K562 (cell line): ENCODE results near the gene TRMT2A. TPM values are rescaled to one million over a fixed set of nuclear protein-coding genes. Genes with fewer than 3 reads are reported as not detected.
A peak's percentile ranks its signal among the peaks of the same experiment; 100 is the strongest.

Experiments used
- DACH1 ChIP-seq: fragments of 450-650 bp; IDR thresholded peaks from 2 replicates; pipeline ENCODE4 v1.6.1; 2018; ENCODE audit not compliant: partially characterized antibody
- EWSR1 ChIP-seq: fragments of 450-650 bp; IDR thresholded peaks from 2 replicates; pipeline ENCODE4 v1.6.1; 2018; ENCODE audit warnings: borderline replicate concordance, mild to moderate bottlenecking, low read depth, moderate library complexity; ENCODE audit not compliant: partially characterized antibody
- HDGF ChIP-seq: fragments of 450-650 bp; IDR thresholded peaks from 2 replicates; pipeline ENCODE4 v1.6.1; 2016
- KAT2B ChIP-seq: IDR thresholded peaks from one replicate; pipeline ENCODE4 v1.6.1; 2012; ENCODE audit warnings: low read depth, mild to moderate bottlenecking, control low read depth, inconsistent platforms, low read length, moderate library complexity
- KAT8 ChIP-seq: fragments of 450-650 bp; IDR thresholded peaks from 2 replicates; pipeline ENCODE4 v1.6.1; 2016; ENCODE audit warnings: low read depth, mild to moderate bottlenecking
- NCOA1 ChIP-seq: fragments of 450-650 bp; IDR thresholded peaks from 2 replicates; pipeline ENCODE4 v1.6.1; 2016; ENCODE audit warnings: low read depth
- NR2C1 ChIP-seq, 2 experiments: fragments of 450-650 bp; IDR thresholded peaks; 2 replicates each; pipeline ENCODE4 v1.6.1; 2017; ENCODE audit warnings: mild to moderate bottlenecking in 2 of 2, antibody characterized with exemption in 1 of 2, inconsistent platforms in 1 of 2, missing compliant biosample characterization in 1 of 2, missing genetic modification characterization in 1 of 2
- PRDM10 ChIP-seq: fragments of 450-650 bp; IDR thresholded peaks from 2 replicates; pipeline ENCODE4 v1.6.1; 2018; ENCODE audit not compliant: partially characterized antibody
- PTBP1 ChIP-seq: fragments of 200-400 bp; formaldehyde crosslinking; IDR thresholded peaks from 2 replicates; pipeline ENCODE4 v1.6.1; 2017; ENCODE audit warnings: low read depth, low read length
- SNIP1 ChIP-seq: fragments of 450-650 bp; IDR thresholded peaks from 2 replicates; pipeline ENCODE4 v1.7.1; 2017; ENCODE audit warnings: low read depth, mild to moderate bottlenecking
- TAF7 ChIP-seq: fragments of 450-650 bp; IDR thresholded peaks from 2 replicates; pipeline ENCODE4 v1.6.1; 2016; ENCODE audit warnings: missing genetic modification characterization, missing compliant biosample characterization
- TRIM25 ChIP-seq: fragments of 450-650 bp; IDR thresholded peaks from 2 replicates; pipeline ENCODE4 v1.7.0; 2016; ENCODE audit warnings: borderline replicate concordance
- ZBTB34 ChIP-seq: fragments of 250-450 bp; sonication (Bioruptor Pico); IDR thresholded peaks from 2 replicates; pipeline ENCODE4 v1.8.0; 2021; ENCODE audit warnings: mild to moderate bottlenecking, moderate library complexity
- ZC3H8 ChIP-seq: fragments of 450-650 bp; IDR thresholded peaks from 2 replicates; pipeline ENCODE4 v1.6.1; 2017
- ZNF408 ChIP-seq: fragments of 250-450 bp; sonication (Bioruptor Pico); IDR thresholded peaks from 2 replicates; pipeline ENCODE4 v1.4.0; 2020; ENCODE audit warnings: low read depth, mild to moderate bottlenecking, moderate library complexity
- ZNF561 ChIP-seq: fragments of 450-650 bp; formaldehyde crosslinking; conservative IDR thresholded peaks from 2 replicates; pipeline ENCODE4 v1.4.0; 2020; ENCODE audit warnings: mild to moderate bottlenecking, moderate library complexity
- ZNF699 ChIP-seq: fragments of 250-450 bp; sonication (Bioruptor Pico); IDR thresholded peaks from 2 replicates; pipeline ENCODE4 v1.8.0; 2021; ENCODE audit warnings: mild to moderate bottlenecking, moderate library complexity; ENCODE audit not compliant: insufficient replicate concordance
- ZNF75A ChIP-seq: fragments of 450-650 bp; formaldehyde crosslinking; IDR thresholded peaks from 2 replicates; pipeline ENCODE4 v1.4.0; 2020; ENCODE audit warnings: mild to moderate bottlenecking
- ZNF766 ChIP-seq: fragments of 200-800 bp; sonication (Bioruptor generic); conservative IDR thresholded peaks from 2 replicates; pipeline ENCODE4 v1.6.1; 2016; ENCODE audit warnings: missing genetic modification characterization, missing compliant biosample characterization
- polyA plus RNA-seq, 8 experiments: library from polyadenylated mRNA; depleted of rRNA in 4 of 8; stranded (reverse) in 5 of 8; unstranded in 3 of 8; fragments of >200 nt; fragmentation: Nextera tagmentation in 2 of 8; fragmentation: Illumina TruSeq in 1 of 8; extraction: Ambion mirVana in 2 of 8; extraction: Trizol in 1 of 8; gene quantifications; 2 replicates each; pipeline versions ENCODE4 v1.2.1 to v1.2.3, GENCODE V29; 2011 to 2014; ENCODE audit warnings: inconsistent platforms in 1 of 8, missing spikeins in 1 of 8
- total RNA-seq, 7 experiments: library from RNA; depleted of rRNA in 6 of 7; stranded (reverse); fragments of >200 nt in 6 of 7; fragmentation: Illumina TruSeq in 2 of 7; extraction: Trizol in 2 of 7; gene quantifications; 2 replicates each; pipeline versions ENCODE4 v1.2.1 to v1.2.3, GENCODE V29; 2011 to 2021; ENCODE audit warnings: low replicate concordance in 1 of 7

Gene TRMT2A
- total and polyA plus RNA-seq, 9 of the 15 experiments (the other 6 are each of a cell fraction or from before 2014, with no cell fraction given) = 1.6 to 265 (median 140) TPM

GRCh38 chr22:20131859-20132685, 15.0 kb upstream of the TRMT2A start (continued):
- TF ChIP-seq PRDM10 = no peak
- no peak for TF ChIP-seq PTBP1
- no peak for TF ChIP-seq KAT8
- no peak for TF ChIP-seq ZNF766 (CRISPR knock-in tag)
- TF ChIP-seq NCOA1 = no peak
- no peak for TF ChIP-seq ZBTB34 (CRISPR knock-in tag)
- no peak for TF ChIP-seq NR2C1 (IDR thresholded peaks at IDR 0.05)
- no peak for TF ChIP-seq NR2C1 (tag; IDR thresholded peaks at IDR 0.05)
- TF ChIP-seq ZNF699 (CRISPR knock-in tag) = no peak
- no peak for TF ChIP-seq ZC3H8
- 0 out of 2 replicates have a peak, but pooled peaks have one; percentile 67 for TF ChIP-seq HDGF
- TF ChIP-seq ZNF561 = no peak
- no peak for TF ChIP-seq ZNF408 (CRISPR knock-in tag)
- TF ChIP-seq TAF7 (tag) = no peak
- TF ChIP-seq EWSR1 = no peak
- no peak for TF ChIP-seq DACH1
- no peak for TF ChIP-seq SNIP1
- TF ChIP-seq TRIM25 = no peak
- TF ChIP-seq KAT2B = no peak
- TF ChIP-seq ZNF75A (CRISPR knock-in tag) = no peak
